Activated CD4-positive, alpha-beta T cell treated with anti-CD3 and anti-CD28 coated beads, Interleukin-2, amount 50 U/mL, for 4 hours (primary cell): Measurements from ENCODE around the gene ASCC2.
"Not testable (repeated sequence)": the region's sequence is repeated elsewhere in the genome, so short reads cannot be mapped to it uniquely, and the experiment has no call there.

Source experiments
- DNase-seq, 2 experiments: peaks; one replicate each; pipeline ENCODE4 v3.0.0-alpha.2; 2020

Gene ASCC2

DNA sequence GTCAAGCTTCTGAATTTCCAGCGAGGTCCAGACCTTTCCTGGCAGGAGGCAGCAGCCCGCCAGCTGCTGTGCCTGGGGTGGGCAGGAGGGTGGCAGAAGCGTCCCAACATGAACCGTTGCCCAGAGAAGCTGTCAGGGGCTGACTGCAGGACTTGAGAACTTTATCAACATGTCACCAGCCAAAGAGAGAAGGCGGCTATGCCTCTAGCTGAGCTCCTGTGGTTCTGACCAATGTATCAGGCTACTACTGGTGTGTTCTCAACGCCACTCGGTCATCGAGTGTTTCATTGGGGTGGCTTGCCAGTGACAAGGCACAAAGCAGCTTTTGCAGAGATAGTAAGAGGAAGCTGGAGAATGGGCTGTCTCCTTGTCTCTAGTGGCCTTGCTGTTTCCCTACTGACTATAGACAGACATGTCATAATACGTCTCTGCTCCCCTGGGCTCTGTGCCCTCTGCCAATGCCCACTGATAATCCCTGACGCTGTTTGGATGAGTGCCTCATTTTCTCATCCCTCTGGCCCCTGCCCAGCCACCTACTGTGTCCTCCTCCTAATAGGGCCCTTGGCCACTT lies 17.6 kb upstream of the ASCC2 start:
- DNase-seq, result no peak

DNA sequence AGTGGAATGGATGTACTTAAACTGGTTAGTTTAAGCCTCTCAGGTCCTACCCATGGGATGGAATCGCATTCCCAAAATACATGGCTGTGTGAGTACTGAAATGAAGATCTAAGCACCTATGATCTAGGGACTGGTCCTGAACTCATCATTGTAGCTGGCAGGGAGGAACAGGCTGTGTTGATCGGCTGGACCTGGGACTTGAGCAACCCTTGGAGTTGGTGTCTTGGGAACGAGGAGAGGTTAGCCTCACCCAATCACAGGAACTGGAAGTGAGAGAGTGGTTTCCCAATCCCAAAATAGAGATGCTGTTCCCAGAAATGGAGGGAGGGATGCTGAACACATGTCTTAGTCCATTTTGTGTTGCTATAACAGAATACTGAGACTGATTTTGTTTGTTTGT lies 16.4 kb upstream of the ASCC2 start:
- DNase-seq, result no peak

DNA sequence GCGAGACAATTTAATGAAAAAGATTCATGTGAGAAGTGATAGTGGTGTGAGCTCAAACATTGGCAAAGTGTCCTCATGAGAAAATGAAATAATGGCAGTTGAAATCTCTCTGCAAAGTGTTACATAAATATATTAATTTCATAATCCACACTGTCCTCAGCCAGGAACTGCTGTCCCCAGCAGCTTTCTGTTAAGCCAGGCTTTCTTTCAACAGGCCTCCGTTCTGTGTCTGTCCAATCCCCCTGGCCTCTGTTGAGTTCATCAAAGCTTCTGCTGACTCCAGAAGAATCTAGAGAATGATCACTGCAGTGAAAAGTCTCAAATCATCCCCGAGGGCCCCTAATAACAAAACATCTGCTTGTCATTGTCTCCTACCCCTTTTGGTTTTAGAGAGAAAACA lies 10.0 kb upstream of the ASCC2 start:
- DNase-seq, result no peak

DNA sequence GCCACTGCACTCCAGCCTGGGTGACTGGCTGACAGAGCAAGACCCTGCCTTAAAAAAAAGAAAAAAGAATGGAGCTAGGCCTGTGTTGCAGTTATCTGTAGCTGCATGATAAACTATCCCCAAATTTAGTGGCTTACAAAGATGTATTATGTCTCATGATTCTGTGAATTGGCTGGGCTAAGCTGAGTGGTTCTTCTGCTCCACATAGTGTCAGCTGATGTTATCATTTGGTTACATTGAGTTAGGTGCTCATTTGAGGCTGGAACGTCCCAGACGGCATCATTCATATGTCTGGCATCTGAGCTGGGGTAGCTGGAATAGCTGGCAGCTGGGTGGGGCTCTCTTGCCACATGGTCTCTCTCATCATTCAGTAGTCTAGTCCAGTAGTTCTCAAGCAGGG lies 8.2 kb upstream of the ASCC2 start:
- no peak for DNase-seq

DNA sequence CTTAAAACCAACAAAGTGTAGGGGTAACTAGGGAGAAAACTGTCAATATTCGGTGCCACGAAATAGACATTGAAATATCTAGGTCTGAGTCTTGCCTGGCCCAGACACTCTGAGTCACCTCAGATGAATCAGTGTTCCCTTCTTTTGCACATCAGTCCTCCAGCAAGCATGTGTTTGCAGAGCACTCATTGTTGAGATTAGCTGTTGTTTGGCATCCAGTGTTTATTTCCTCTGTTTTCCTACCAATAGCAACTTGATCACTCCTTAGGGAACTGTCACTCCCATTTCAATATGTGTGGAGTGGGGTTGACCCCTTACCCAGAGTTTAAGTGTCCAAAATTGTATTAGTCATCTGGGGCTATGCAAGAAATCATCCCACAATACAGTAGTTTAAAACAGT lies 4.7 kb upstream of the ASCC2 start:
- DNase-seq, result no peak

DNA sequence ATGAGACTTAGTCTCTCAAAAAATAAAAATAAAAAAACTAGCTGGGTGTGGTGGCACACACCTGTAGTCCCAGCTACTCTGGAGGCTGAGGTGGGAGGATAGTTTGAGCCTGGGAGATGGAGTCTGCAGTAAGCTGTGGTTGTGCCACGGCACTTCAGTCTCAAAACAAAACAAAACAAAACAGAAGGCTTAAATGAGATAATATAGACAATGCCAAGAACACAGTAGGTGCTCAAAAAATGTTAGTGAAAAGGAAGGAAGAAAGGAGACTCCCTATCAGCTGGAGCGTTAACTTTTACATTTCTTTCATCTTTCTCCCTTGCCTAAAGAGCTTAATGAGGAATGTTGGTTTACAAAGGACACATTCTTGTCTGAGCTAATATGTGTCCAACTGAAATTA lies 4.1 kb upstream of the ASCC2 start:
- DNase-seq, result no peak

DNA sequence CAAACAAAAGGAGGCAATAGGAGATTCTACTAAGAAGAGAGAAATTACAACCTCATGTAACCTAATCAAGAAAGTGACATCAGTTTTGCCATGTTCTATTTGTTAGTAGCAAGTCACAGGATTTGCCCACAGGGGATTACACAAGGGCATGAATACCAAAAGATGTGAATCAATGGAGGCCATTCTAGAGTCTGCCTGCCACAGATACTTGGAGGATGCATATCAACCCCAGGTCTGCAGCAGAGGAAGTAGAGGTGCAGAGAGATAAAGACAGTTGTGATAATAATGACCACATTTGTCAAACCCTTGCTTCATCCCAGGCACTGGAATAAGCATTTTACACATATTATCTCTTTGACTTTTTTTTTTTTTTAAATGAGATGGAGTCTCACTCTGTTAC lies 2.4 kb upstream of the ASCC2 start:
- no peak for DNase-seq

DNA sequence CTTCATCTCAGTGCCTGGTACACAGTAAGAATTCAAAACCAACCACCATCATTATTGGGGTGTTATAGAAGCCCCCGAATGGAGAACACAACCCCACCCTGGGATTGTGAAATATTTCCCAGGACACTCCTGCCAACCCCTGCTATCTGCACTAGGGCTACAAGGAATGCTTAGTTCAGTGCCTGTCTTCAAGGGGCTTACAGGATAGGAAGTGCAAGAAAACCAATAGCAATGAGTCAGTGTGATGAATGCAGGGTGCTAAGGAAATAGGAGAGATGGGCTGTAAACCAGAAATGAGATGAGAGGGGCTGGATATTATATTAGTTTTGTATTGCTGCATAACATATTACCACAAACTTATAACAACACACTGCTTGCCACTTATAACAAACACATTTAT lies 965 bp upstream of the ASCC2 start:
- no peak for DNase-seq

DNA sequence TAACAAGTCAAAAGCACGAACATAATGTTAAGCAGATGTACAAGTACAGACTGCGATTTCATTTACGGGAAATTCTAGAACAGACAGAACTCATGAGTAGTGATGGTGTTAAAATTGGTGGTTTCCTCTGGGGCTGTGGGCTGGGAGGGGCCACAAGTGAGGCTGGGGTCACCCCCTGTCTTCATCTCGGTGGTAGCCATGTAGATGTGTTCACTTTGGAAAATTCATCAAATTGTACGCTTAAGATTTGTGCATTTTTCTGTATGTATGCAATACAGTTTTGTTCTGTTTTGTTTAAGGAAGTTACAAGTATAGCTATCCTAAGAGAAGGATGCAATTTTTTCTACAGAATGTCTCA lies 504 bp upstream of the ASCC2 start:
- DNase-seq, result no peak

DNA sequence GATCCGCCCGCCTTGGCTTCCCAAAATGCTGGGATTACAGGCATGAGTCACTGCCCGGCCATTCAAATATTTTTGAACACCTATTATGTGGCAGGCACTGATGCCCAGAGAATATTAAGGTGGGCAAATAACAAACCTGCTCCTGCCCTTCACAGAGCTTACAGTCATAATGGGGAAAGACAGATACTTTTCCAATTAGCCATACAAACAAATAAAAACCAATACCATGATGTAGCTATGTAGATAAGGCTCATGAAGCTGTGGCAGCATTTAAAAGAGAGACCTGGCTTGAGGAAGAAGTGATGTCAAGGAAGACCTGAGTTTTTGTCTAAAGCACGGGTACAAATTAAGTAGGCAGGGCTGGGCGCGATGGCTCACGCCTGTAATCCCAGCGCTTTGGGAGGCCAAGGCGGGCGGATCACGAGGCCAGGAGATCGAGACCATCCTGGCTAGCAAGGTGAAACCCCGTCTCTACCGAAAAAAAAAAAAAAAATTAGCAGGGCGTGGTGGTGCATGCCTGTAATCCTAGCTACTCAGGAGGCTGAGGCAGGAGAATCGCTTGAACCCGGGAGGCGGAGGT lies 1.2 kb downstream of the ASCC2 start:
- DNase-seq, result not testable (repeated sequence)

DNA sequence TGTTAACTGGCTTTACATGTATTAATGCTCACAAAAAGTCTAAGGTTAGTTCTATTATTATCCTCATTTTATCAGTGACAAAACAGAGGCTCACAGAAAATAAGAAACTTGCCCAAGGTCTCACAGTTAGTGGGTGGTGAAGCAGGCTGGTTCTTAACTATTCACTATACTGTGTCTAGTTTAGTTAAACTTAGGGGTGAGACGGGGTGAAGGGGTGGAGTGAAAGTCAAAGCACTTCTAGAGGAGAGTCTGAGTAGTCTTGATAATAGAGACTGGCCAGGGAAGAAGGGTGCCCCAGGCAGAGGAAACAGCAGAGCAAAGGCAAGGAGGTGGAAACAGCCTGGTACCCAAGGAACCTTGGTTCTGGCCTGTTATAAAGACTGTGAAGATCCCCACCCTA lies 4.0 kb downstream of the ASCC2 start:
- DNase-seq, result no peak

DNA sequence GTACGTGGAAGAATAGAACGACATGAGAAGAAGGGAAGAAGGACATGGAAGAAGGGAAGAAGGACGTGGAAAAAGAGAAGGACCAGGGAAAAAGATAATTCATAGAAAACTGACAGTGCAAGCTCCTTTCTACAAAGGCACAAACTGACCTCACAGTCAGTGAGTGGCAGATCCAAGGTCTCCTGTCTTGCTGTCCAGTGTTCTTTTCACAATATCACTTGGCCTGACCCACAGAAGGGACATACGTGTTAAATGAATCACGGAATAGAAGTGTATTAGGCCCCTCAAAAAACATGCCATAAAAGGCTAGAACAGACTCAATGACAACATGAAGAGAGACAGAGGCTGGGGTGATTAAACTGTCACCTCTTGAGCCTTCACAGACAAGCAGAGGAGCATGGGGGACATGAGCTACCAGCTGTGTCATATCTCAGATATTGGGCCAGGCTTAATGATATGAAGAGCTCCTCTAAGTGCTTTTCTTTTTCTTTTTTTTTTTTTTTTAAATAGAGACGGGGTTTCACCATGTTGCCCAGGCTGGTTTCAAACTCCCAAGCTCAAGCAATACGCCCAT lies 4.6 kb downstream of the ASCC2 start:
- DNase-seq, result no peak

DNA sequence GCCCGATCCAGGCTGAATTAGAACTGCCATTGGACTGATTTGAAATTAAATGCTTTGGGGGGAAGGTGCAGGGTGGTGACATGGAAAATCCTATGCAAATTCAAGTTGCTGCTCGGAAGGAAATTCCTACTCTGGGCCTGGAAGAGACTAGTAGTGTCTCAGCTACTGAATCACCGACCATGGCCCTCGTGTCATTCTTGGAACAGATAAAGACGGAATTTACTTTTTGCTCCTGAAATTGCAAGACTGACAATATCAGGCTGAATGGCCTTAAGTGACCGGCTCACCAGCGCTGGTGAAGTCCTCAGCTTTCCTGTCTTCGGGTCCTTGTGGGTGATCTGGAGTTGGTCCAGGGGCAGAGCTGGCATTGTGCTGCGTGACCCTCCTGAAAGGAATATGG lies 6.1 kb downstream of the ASCC2 start:
- no peak for DNase-seq

DNA sequence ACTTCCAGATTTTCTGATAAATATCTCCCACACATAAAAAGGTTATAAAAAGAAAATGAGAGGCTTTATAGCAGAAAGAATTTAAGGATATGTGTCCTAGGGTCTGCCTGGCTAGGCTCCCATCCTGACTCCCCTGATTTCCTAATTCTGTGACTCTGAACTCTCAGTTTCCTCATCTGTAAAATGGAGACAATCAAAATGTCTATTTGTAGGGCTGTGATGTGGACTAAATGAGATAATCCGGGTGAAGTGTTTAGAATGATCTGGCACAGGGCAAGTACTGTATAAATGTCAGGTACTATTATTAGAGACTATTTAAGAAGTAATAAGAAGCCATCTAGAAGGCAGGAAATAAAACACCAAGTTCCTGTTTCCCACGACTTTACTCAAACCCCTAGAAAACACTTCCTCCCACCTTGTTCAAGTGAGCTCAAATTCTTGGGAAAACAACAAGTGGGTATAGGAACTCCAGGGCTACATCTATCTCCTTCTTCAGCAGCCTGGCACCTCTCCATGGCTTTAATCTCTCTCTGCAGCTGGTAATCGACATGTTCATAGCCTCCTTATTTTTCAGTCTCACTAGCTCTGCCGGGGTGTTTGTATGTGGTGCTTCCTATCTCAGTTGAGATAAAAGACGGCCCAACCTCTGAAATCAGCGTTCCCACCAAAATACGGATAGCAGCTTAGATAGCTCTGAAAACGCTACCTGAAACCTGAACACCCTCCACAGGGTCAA lies 6.7 kb downstream of the ASCC2 start:
- DNase-seq, result no peak

DNA sequence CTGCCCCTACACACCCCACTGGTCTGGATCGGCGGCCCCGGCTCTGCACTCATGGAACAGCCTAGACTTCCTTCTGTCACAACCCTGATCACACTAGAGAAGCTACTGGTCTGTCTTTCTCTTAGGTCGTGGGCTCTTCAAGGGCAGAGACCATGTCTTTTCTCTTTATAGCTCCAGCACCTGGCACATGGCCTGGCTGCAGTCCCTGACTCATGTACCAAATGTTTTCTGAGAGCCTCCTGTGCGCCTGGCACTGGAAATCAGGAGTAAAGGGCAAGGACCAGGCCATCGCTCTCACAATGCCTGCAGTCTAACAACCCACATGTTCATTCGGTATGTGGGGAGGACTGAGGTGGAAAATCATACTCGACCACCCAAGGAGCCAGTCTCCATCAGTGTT lies 7.5 kb downstream of the ASCC2 start:
- no peak for DNase-seq

DNA sequence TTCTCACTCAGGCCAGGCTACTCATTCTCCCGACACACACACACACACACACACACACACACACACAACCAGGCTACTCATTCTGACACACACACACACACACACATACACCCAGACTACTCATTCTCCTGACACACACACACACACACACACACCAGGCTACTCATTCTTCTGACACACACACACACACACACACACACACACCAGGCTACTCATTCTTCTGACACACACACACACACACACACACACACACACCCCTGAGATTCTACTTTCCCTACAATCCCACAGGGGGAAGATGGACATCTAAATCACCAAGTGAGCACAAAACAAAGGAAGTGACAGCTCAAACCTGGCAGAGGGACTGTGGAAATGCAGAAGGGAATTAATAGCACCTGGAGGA lies 10.3 kb downstream of the ASCC2 start:
- not testable (repeated sequence) for DNase-seq

DNA sequence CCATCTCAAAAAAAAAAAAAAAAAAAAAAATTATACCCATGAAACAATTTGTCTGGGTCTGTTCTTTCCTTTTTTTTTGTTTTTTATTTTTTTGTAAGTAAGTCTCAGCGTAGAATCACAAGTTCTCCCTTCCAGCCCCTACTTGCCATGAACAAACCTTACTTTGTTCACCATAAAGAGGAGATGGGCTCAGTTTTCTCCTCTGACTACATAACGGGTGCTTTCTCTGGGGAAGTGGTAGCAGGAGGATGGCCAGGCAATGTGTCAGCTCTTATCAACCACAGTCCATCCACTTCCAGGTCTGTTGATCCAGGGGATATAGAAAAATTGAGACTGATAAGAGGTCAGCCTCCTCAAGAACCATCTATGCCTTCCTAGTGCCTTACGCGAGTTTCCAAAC lies 11.0 kb downstream of the ASCC2 start:
- DNase-seq, result no peak

DNA sequence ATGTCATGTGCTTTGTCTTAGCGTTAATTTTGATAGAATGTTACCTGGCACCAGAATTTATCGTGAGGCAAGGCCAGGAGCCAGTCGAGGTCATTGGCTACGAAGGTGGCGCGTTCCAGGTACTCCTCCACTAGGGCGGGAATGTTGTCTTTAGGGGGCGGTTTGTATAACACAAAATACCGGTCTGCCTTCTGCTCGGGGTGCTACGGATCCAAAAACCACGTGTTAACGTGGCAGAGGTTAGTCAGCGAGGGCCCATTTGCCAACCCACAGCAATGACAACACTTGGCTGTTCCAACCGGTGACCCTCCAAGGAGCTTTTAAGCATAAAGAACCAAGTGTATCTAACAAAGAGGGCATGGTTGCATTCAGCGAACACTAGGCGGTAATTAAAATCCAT lies 12.5 kb downstream of the ASCC2 start:
- no peak for DNase-seq

DNA sequence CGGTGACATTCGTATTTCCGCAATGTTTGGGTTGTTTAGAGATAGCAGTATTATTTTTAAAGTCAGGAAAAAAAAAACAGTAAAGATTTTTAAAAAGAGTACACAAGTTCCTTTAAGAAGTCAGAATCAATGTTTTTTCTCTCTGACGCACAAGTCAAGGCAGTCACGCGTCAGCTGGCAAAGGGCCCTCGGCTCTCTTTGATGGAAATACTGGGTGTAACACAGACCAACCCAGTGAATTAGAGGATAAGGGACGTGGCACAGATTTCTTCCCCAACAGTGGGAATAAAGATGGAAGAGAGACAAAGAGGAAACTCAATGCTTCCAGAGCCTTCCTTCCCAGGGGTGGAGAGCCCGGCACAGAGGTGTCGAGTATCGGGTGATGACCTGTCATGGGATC lies 13.4 kb downstream of the ASCC2 start:
- DNase-seq, result no peak

DNA sequence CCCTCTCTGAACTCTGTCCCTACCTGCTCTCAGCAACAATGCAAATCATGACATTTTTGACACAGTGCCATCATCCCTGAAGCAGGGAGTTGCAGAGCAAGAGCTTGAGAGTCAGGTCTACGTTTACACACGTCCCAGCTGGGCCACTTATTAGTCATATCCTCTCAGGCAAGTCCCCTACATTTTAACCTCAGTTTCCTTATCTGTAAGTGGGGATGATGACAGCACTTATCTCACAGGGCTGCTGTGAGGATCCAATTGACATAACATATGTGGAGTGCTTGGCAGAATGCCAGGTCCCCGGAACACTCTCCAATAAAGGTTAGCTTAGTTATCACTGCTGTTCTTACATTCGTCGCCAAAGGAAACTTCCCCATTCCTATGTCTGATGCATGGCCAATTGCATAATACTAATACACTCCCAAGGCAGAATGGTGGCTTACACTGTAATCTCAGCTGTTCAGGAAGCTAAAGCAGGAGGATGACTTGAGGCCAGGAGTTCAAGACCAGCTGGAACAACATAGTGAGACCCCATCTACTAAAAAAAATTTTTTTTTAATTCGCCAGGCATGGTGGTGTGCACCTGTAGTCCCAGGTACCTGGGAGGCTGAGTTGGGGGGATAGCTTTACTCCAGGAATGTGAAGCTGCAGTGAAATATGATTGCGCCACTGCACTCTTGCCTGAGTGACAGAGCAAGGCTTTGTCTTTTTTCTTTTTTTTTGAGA lies 16.6 kb downstream of the ASCC2 start:
- DNase-seq, result no peak

DNA sequence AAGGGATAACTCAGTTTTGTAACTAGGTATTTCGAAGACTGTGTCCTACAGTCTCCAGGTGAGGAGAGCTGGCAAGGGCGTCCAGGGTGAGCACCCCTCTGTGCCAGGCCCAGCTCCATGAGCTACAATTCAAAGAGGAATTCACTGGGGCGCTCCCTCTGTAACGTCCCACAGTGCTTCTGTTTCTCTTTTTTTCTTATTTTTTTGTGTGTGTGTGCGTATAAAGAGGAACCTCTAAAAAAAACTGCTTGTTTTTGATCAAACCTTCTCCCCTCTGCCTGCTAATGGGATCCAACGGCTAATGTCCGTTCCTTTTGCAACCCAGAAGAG lies 17.1 kb downstream of the ASCC2 start:
- no peak for DNase-seq

DNA sequence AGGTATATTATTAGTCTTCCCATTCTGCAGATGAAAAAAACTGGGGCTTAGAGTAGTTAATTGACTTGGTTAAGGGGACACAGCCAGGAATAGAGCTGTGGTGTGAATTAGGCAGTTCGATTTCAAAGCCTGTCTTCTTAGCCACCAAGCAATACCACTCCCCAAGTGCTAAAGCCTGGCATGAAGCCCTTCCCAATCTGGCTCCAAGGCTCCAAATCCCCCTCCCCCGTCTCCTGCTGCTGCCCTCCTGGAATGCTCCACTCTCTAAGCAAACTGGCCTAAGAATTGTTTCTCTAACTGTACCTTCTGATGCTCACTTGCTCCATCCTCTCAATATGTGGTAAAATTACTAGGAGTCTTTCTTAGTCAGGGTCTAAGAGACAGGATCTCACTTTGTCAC lies 18.6 kb downstream of the ASCC2 start:
- no peak for DNase-seq

DNA sequence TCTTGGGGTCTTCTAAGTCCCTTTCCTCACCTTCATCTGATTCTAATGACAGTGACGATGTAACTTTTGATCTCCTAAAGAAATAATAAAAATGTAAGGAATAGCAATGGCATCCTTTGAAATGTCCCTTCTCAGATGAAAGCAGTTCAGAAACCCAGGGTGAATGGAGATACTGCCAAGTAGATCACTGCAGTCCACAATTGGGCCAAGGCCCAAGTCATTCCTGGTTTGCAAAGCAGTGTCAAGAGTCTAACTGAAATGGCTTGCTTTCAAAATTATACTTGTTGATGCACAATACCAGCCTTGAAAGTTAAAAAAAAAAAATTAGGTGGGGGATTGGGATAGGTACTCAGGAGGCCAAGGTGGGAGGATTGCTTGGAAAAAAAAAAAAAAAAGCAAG lies 20.4 kb downstream of the ASCC2 start:
- DNase-seq, result no peak

DNA sequence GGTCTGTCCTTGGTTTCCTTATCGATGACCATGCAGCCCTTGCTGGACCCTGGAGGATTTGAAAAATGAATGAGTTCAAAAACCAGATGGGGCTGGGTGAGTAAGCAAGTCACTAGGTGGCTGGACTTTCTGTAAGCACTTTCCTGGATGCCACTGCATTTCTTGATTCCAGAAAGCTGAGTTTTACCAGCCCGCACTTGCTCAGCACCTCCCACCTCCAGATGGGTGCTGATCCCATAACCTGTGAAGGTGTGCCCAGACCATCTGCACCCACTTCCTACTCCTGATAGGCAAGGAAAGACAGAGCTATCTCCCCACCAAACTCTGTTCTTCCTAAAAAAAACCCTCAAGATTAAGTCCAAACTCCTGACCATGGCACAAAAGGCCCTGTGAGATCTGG lies 21.1 kb downstream of the ASCC2 start:
- DNase-seq, result no peak
